B cell (primary cell): ENCODE results near the gene TRAF4. TPM values are rescaled to one million over a fixed set of nuclear protein-coding genes. Genes with fewer than 3 reads are reported as not detected.

Experiments
- ATAC-seq: fragments of 200-7000 bp; cut with Tn5 transposase; one replicate; pipeline ENCODE4 v1.10.0; 2021; ENCODE audit warnings: low read depth, mild to moderate bottlenecking, moderate number of reproducible peaks, moderate library complexity
- CTCF ChIA-PET: fragments of 350-600 bp; sonication (Branson Sonifier 250); formaldehyde crosslinking; loops from one replicate; lab custom pipeline; 2021; ENCODE audit warnings: antibody characterized with exemption, inconsistent platforms; lab: Charles Lee
- POLR2A ChIA-PET: fragments of 350-600 bp; sonication (Branson Sonifier 250); formaldehyde crosslinking; loops from one replicate; lab custom pipeline; 2021; ENCODE audit warnings: antibody characterized with exemption; lab: Charles Lee
- DNase-seq: peaks from one replicate; pipeline ENCODE4 v3.0.0; 2013
- H2AFZ ChIP-seq: 2 replicates; pipeline ENCODE4 v1.6.1; 2012; ENCODE audit warnings: mild to moderate bottlenecking, low read depth, low read length; ENCODE audit not compliant: insufficient read depth, poor library complexity, severe bottlenecking
- H3K27ac ChIP-seq, 2 donors: 1 replicate in 1 of 2; 2 replicates in 1 of 2; pipeline ENCODE4 v1.5.1; 2012 to 2013; ENCODE audit warnings: low read length in 2 of 2, mild to moderate bottlenecking in 2 of 2, moderate library complexity in 1 of 2
- H3K27me3 ChIP-seq, 4 experiments: fragments of 200-600 bp in 1 of 4; sonication (generic) in 1 of 4; replicated peaks in 1 of 4; 1 replicate in 2 of 4; 2 replicates in 2 of 4; pipeline versions ENCODE4 v1.6.1 to v1.7.0; 2013 to 2016; ENCODE audit warnings: low read length in 3 of 4, mild to moderate bottlenecking in 2 of 4, mixed read lengths in 1 of 4, moderate library complexity in 1 of 4; ENCODE audit not compliant: insufficient read depth in 4 of 4, control insufficient read depth in 3 of 4; ENCODE audit errors: control extremely low read depth in 1 of 4
- H3K36me3 ChIP-seq, 2 experiments: replicated peaks in 1 of 2; 1 replicate in 1 of 2; 2 replicates in 1 of 2; pipeline versions ENCODE4 v1.6.1 to v1.7.1; 2013; ENCODE audit warnings: low read length in 1 of 2; ENCODE audit not compliant: insufficient read depth in 2 of 2, control insufficient read depth in 1 of 2; ENCODE audit errors: control extremely low read depth in 1 of 2, extremely low read depth in 1 of 2
- H3K4me1 ChIP-seq, 2 donors: fragments of 200-600 bp in 1 of 2; sonication (generic) in 1 of 2; 1 replicate in 1 of 2; 2 replicates in 1 of 2; pipeline versions ENCODE4 v1.5.1 to v1.6.1; 2013 to 2017; ENCODE audit warnings: low read length in 2 of 2; ENCODE audit not compliant: control insufficient read depth in 2 of 2, insufficient read depth in 2 of 2
- H3K4me2 ChIP-seq: replicated peaks from 2 replicates; pipeline ENCODE3; 2012; ENCODE audit warnings: mild to moderate bottlenecking, low read depth, low read length; ENCODE audit not compliant: poor library complexity, severe bottlenecking
- H3K4me3 ChIP-seq, 5 experiments: fragments of 200-600 bp in 1 of 5; sonication (generic) in 1 of 5; 1 replicate in 3 of 5; 2 replicates in 2 of 5; pipeline versions ENCODE4 v1.5.1 to v1.7.0; 2011 to 2016; ENCODE audit warnings: low read length in 4 of 5, mild to moderate bottlenecking in 4 of 5, low read depth in 2 of 5, control low read depth in 1 of 5, moderate library complexity in 1 of 5; ENCODE audit not compliant: insufficient read depth in 1 of 5; ENCODE audit errors: control extremely low read depth in 1 of 5, extremely low read depth in 1 of 5
- H3K79me2 ChIP-seq: fragments of 200-600 bp; sonication (generic); one replicate; pipeline ENCODE4 v1.6.0; 2016; ENCODE audit warnings: low read length; ENCODE audit not compliant: control insufficient read depth, insufficient read depth
- H3K9ac ChIP-seq: fragments of 200-600 bp; sonication (generic); 2 replicates; pipeline ENCODE4 v1.6.1; 2017; ENCODE audit warnings: mild to moderate bottlenecking, low read length, moderate library complexity
- H3K9me3 ChIP-seq, 3 donors: one replicate each; pipeline versions ENCODE4 v1.6.1 to v1.7.1; 2013; ENCODE audit warnings: low read length in 2 of 3; ENCODE audit not compliant: control insufficient read depth in 2 of 3, insufficient read depth in 1 of 3; ENCODE audit errors: control extremely low read depth in 1 of 3
- H4K20me1 ChIP-seq: 2 replicates; pipeline ENCODE4 v1.6.0; 2012; ENCODE audit warnings: mild to moderate bottlenecking, low read length; ENCODE audit not compliant: insufficient read depth, control insufficient read depth, poor library complexity, severe bottlenecking
- H3K27ac Mint-ChIP-seq: one replicate; pipeline ENCODE4 v1.8.0; 2021; ENCODE audit warnings: mixed read lengths
- H3K27me3 Mint-ChIP-seq: one replicate; pipeline ENCODE4 v1.8.0; 2021; ENCODE audit warnings: mixed read lengths
- H3K4me1 Mint-ChIP-seq: one replicate; pipeline ENCODE4 v1.8.0; 2021; ENCODE audit warnings: mixed read lengths
- H3K4me3 Mint-ChIP-seq: one replicate; pipeline ENCODE4 v1.8.0; 2021; ENCODE audit warnings: mixed read lengths
- H3K9me3 Mint-ChIP-seq: one replicate; pipeline ENCODE4 v1.8.0; 2022; ENCODE audit warnings: mixed read lengths; ENCODE audit not compliant: insufficient read depth
- EZH2 ChIP-seq: IDR thresholded peaks from 2 replicates; pipeline ENCODE4 v1.6.1; 2012; ENCODE audit warnings: borderline replicate concordance, low read depth, mild to moderate bottlenecking, moderate library complexity, low read length; ENCODE audit not compliant: insufficient read depth, poor library complexity, severe bottlenecking
- WGBS: methylation state at CpG from one replicate; pipeline ENCODE4 v1.1.5; 2013; ENCODE audit warnings: missing lambda C conversion rate; ENCODE audit not compliant: insufficient coverage; 5-methylcytosine and 5-hydroxymethylcytosine counted together
- intact Hi-C: fragments of 100-400 bp; cut with micrococcal nuclease; formaldehyde crosslinking; loops from one replicate; pipeline ENCODE4 v1.10.0; 2022
- polyA plus RNA-seq: library from polyadenylated mRNA; depleted of rRNA; stranded (reverse); fragments of >200 nt; gene quantifications from 2 replicates; pipeline ENCODE4 v1.2.3, GENCODE V29; 2012
- total RNA-seq, 2 donors: library from RNA; stranded (reverse); fragments of 120-200 nt in 1 of 2; gene quantifications; 1 replicate in 1 of 2; 2 replicates in 1 of 2; pipeline versions ENCODE4 v1.2.3 to v1.2.4, GENCODE V29; 2013 to 2022
- TF ChIP-seq, protein P1 (sequence below): fragments of 200-600 bp; IDR thresholded peaks from one replicate; pipeline ENCODE4 v1.8.0; 2022; ENCODE audit warnings: antibody characterized with exemption, mild to moderate bottlenecking

The TRAF4 gene
- total and polyA plus RNA-seq, 2 donors (not counting 1 experiment from before 2014, with no cell fraction given): 226 to 683 TPM

DNA sequence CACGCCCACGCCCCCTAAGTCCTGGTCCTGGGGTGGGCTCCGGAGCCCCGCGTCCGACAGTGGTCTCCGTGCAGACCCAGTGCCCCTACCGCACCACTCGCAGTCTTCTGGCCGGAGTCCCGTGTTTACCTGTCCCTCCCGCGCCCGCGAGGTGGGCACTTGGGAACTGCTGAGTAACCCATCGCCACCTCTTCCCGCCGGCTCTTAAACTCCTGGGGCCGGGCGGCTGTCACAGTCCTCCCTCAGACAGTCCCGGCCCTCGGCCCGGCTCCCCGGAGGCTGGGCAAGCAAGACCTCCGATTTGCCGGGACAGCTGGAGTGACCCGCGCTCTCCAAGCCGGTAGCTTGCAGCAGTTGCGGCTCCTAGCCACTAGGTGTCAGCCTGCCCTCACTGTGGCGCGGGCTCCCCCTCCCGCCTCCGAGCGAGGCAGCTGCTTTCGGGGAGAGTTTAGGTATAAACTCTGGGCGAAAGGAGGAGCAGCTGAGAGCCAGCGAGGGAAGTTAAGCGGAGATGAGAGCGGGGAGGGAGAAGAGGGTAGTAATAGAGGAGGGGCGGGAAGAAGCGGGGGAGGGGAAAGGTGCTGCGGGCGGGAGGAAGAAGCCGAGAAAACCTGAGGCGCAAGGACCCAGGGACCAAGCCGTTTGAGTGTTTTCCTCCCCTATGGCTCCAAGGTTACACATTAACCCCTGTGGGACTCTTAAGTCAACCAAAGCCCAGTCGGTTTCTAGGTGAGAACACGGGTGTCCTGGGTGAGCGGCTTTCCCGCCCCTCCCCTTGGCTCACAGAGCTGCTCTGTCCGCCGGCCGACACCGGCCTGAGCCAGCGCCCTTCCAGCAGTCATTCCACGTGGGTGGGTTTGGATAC, 17.0 kb upstream of the TRAF4 start:
- Mint-ChIP-seq H3K27ac (peak overlapping the region; percentile 100), H3K27me3 (no peaks in the 10 kb centered on the region), H3K4me1 (peaks cover 64% of the 10 kb centered on the region), H3K9me3 (no peaks in the 10 kb centered on the region), H3K4me3 (peak overlapping the region; percentile 98)
- peak overlapping the region; percentile 81 for H3K9ac ChIP-seq
- H3K27me3 ChIP-seq: no peaks in the 10 kb centered on the region
- H3K4me3 ChIP-seq: peak overlapping the region; percentile 40 to 77 (median 66)
- intact Hi-C loops: loop anchor here (1.0 kb wide), 4 partner anchors 23 to 189 kb away; partner anchors contain the start of gene DHRS13
- DNase-seq: peak; percentile 93
- WGBS: under 1% methylated on average over 50 of the region's 57 CpGs
- ChIA-PET POLR2A (interaction anchor here (0.6 to 13.3 kb wide), 19 partner anchors 7 to 391 kb away, joined by 3 to 511 read pairs (median 9); partner anchors contain the start of genes BLTP2, DHRS13, FAM222B and FLOT2), CTCF (interaction anchor here (0.6 to 15.9 kb wide), 52 partner anchors 8 to 422 kb away, joined by 3 to 1020 read pairs (median 4); partner anchors contain the start of genes ALDOC, DHRS13, FAM222B and FLOT2)
- no peaks in the 10 kb centered on the region for H3K9me3 ChIP-seq
- peak; percentile 46 for ATAC-seq
- H3K4me2 ChIP-seq: peak overlapping the region; percentile 99
- H3K79me2 ChIP-seq: peaks cover 18% of the 10 kb centered on the region
- H2AFZ ChIP-seq: peak overlapping the region; percentile 72
- H3K27ac ChIP-seq: peak overlapping the region; percentile 90 to 97
- H3K36me3 ChIP-seq: peaks cover 0 to 28% of the 10 kb centered on the region in 2 experiments
- TF ChIP-seq, protein P1, sequence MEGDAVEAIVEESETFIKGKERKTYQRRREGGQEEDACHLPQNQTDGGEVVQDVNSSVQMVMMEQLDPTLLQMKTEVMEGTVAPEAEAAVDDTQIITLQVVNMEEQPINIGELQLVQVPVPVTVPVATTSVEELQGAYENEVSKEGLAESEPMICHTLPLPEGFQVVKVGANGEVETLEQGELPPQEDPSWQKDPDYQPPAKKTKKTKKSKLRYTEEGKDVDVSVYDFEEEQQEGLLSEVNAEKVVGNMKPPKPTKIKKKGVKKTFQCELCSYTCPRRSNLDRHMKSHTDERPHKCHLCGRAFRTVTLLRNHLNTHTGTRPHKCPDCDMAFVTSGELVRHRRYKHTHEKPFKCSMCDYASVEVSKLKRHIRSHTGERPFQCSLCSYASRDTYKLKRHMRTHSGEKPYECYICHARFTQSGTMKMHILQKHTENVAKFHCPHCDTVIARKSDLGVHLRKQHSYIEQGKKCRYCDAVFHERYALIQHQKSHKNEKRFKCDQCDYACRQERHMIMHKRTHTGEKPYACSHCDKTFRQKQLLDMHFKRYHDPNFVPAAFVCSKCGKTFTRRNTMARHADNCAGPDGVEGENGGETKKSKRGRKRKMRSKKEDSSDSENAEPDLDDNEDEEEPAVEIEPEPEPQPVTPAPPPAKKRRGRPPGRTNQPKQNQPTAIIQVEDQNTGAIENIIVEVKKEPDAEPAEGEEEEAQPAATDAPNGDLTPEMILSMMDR: peak; percentile 99
- no peak for TF ChIP-seq EZH2
- H3K4me1 ChIP-seq: peaks cover 34 to 61% of the 10 kb centered on the region in 2 donors
- H4K20me1 ChIP-seq: peaks cover 37% of the 10 kb centered on the region
